A673 (cell line): Measurements from ENCODE around the gene INPP5A. TPM values are rescaled to one million over a fixed set of nuclear protein-coding genes. Genes with fewer than 3 reads are reported as not detected.

Experiments used
- BruUV-seq: library from RNA; stranded (reverse); fragments of 400-500 nt; replicated peaks from 2 replicates; lab custom pipeline; 2021; lab: Mats Ljungman, UMichigan
- CTCF ChIA-PET: fragments of 300-600 bp; sonication (Branson Sonifier 250); formaldehyde crosslinking; loops from one replicate; lab custom pipeline; 2022; ENCODE audit warnings: antibody characterized with exemption; lab: Charles Lee
- POLR2A ChIA-PET: fragments of 300-600 bp; sonication (Branson Sonifier 250); formaldehyde crosslinking; loops from one replicate; lab custom pipeline; 2022; ENCODE audit warnings: antibody characterized with exemption; ENCODE audit not compliant: low non-redundant PET; lab: Charles Lee
- DNase-seq: peaks from one replicate; pipeline ENCODE4 v3.0.0-alpha.2; 2015; ENCODE audit warnings: low spot score
- H3K27ac ChIP-seq: fragments of 200-600 bp; sonication (generic); 2 replicates; pipeline ENCODE4 v1.5.1; 2016; ENCODE audit warnings: mixed run types, low read depth, mild to moderate bottlenecking, mixed read lengths, antibody characterized with exemption, low read length; ENCODE audit not compliant: poor library complexity, severe bottlenecking
- H3K27me3 ChIP-seq: fragments of 200-600 bp; sonication (generic); replicated peaks from 2 replicates; pipeline ENCODE4 v1.6.1; 2017; ENCODE audit warnings: mixed run types, low read depth, mild to moderate bottlenecking, mixed read lengths, antibody characterized with exemption, low read length; ENCODE audit not compliant: insufficient read depth, poor library complexity
- H3K36me3 ChIP-seq: fragments of 200-600 bp; sonication (generic); 2 replicates; pipeline ENCODE4 v1.6.1; 2016; ENCODE audit warnings: mixed run types, mild to moderate bottlenecking, mixed read lengths, antibody characterized with exemption, low read length; ENCODE audit not compliant: insufficient read depth, poor library complexity, severe bottlenecking
- H3K4me1 ChIP-seq: fragments of 200-600 bp; sonication (generic); 2 replicates; pipeline ENCODE4 v1.6.1; 2017; ENCODE audit warnings: mixed run types, mild to moderate bottlenecking, mixed read lengths, antibody characterized with exemption, low read length; ENCODE audit not compliant: insufficient read depth, poor library complexity, severe bottlenecking
- H3K4me3 ChIP-seq: fragments of 200-600 bp; sonication (generic); 2 replicates; pipeline ENCODE4 v1.5.1; 2016; ENCODE audit warnings: low read depth, mixed run types, mild to moderate bottlenecking, mixed read lengths, low read length; ENCODE audit not compliant: poor library complexity, severe bottlenecking
- H3K9me3 ChIP-seq: fragments of 200-600 bp; sonication (generic); 2 replicates; pipeline ENCODE4 v1.6.1; 2016; ENCODE audit warnings: mixed run types, low read depth, mild to moderate bottlenecking, mixed read lengths, antibody characterized with exemption, low read length; ENCODE audit not compliant: poor library complexity, severe bottlenecking
- EZH2 ChIP-seq: fragments of 200-600 bp; sonication (generic); IDR thresholded peaks from 2 replicates; pipeline ENCODE4 v1.6.1; 2017; ENCODE audit warnings: borderline replicate concordance, low read depth, mild to moderate bottlenecking, mixed read lengths, antibody characterized with exemption, low read length; ENCODE audit not compliant: poor library complexity, severe bottlenecking
- intact Hi-C: fragments of 100-400 bp; cut with micrococcal nuclease; formaldehyde crosslinking; loops from one replicate; pipeline ENCODE4 v1.10.0; 2022; ENCODE audit not compliant: unreplicated experiment
- total RNA-seq: library from RNA; stranded (reverse); gene quantifications from 2 replicates; pipeline ENCODE4 v1.2.3, GENCODE V29; 2021
- TF ChIP-seq, protein P1 (sequence below): fragments of 300-800, 200-600 bp; sonication (generic); conservative IDR thresholded peaks from 2 replicates; pipeline ENCODE4 v1.5.1; 2017; ENCODE audit warnings: low read depth, mild to moderate bottlenecking, antibody characterized with exemption, low read length, moderate library complexity, mixed read lengths

Gene INPP5A
- total RNA-seq, 1 experiment from 2014 or later, result 21.8 TPM

- ChIA-PET CTCF (no interaction called here), POLR2A (no interaction called here)
- peaks cover 60% of the 10 kb centered on the region for H3K27me3 ChIP-seq
- no TSS peak for BruUV-seq
- H3K9me3 ChIP-seq, result no peaks in the 10 kb centered on the region
- DNase-seq, result no peak
- TF ChIP-seq, protein P1, sequence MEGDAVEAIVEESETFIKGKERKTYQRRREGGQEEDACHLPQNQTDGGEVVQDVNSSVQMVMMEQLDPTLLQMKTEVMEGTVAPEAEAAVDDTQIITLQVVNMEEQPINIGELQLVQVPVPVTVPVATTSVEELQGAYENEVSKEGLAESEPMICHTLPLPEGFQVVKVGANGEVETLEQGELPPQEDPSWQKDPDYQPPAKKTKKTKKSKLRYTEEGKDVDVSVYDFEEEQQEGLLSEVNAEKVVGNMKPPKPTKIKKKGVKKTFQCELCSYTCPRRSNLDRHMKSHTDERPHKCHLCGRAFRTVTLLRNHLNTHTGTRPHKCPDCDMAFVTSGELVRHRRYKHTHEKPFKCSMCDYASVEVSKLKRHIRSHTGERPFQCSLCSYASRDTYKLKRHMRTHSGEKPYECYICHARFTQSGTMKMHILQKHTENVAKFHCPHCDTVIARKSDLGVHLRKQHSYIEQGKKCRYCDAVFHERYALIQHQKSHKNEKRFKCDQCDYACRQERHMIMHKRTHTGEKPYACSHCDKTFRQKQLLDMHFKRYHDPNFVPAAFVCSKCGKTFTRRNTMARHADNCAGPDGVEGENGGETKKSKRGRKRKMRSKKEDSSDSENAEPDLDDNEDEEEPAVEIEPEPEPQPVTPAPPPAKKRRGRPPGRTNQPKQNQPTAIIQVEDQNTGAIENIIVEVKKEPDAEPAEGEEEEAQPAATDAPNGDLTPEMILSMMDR, result no peak
- TF ChIP-seq EZH2, result no peak
- H3K36me3 ChIP-seq, result no peaks in the 10 kb centered on the region
- no peaks in the 10 kb centered on the region for H3K4me1 ChIP-seq
- H3K4me3 ChIP-seq, result no peak overlapping the region
- intact Hi-C loops, result no loop called here
- H3K27ac ChIP-seq, result no peak overlapping the region
These were observed 246.6 kb downstream of the INPP5A start for GRCh38 chr10:132783940-132784865.

GRCh38 chr10:132784866-132785722 lies 247.5 kb downstream of the INPP5A start:
- no peaks in the 10 kb centered on the region for H3K9me3 ChIP-seq
- ChIA-PET POLR2A (no interaction called here), CTCF (no interaction called here)
- H3K27me3 ChIP-seq, result peaks cover 69% of the 10 kb centered on the region
- intact Hi-C loops, result no loop called here
- H3K36me3 ChIP-seq, result no peaks in the 10 kb centered on the region
- H3K4me1 ChIP-seq, result no peaks in the 10 kb centered on the region
- no TSS peak for BruUV-seq
- DNase-seq, result no peak
- TF ChIP-seq, protein P1, result no peak
- TF ChIP-seq EZH2, result peak; percentile 86
- H3K4me3 ChIP-seq, result no peak overlapping the region
- no peak overlapping the region for H3K27ac ChIP-seq

GRCh38 chr10:132785723-132786475 lies 248.3 kb downstream of the INPP5A start, which contains the start of gene NKX6-2:
Gene NKX6-2 (minus strand): TSS chr10:132786147. CDS start chr10:132785948, 199 bp downstream.
- DNase-seq, result no peak
- no peak for TF ChIP-seq EZH2
- TF ChIP-seq, protein P1, result no peak
- no peaks in the 10 kb centered on the region for H3K4me1 ChIP-seq
- BruUV-seq, result no TSS peak
- no peak within 1 kb of the TSS for H3K4me3 ChIP-seq
- H3K36me3 ChIP-seq, result no peaks in the 10 kb centered on the region
- ChIA-PET POLR2A (no interaction called here), CTCF (no interaction called here)
- no peak within 1 kb of the TSS for H3K27ac ChIP-seq
- intact Hi-C loops, result no loop called here
- no peaks in the 10 kb centered on the region for H3K9me3 ChIP-seq
- H3K27me3 ChIP-seq, result peaks cover 77% of the 10 kb centered on the region
